Vagina (tissue), 2 donors: Measurements from ENCODE around the gene PPP4R1. TPM values are rescaled to one million over a fixed set of nuclear protein-coding genes. Genes with fewer than 3 reads are reported as not detected.

ENCODE experiments used
- DNase-seq, 2 donors: peaks; one replicate each; pipeline ENCODE4 v3.0.0-alpha.2; 2017; ENCODE audit errors: extremely low spot score in 2 of 2
- H3K27ac ChIP-seq: fragments of 200-600 bp; sonication (generic); one replicate; pipeline ENCODE4 v1.5.1; 2019
- H3K27me3 ChIP-seq: fragments of 200-600 bp; sonication (generic); one replicate; pipeline ENCODE4 v1.5.1; 2019
- H3K36me3 ChIP-seq, 2 donors: fragments of 200-600 bp; sonication (generic); one replicate each; pipeline ENCODE4 v1.5.1; 2017 to 2019
- H3K4me1 ChIP-seq: fragments of 200-600 bp; sonication (generic); one replicate; pipeline ENCODE4 v1.5.1; 2019
- H3K4me3 ChIP-seq, 2 donors: fragments of 200-600 bp; sonication (generic); 1 replicate in 1 of 2; 2 replicates in 1 of 2; pipeline ENCODE4 v1.5.1; 2016 to 2019
- H3K9me3 ChIP-seq: fragments of 200-600 bp; sonication (generic); one replicate; pipeline ENCODE4 v1.5.1; 2019
- POLR2A ChIP-seq, 2 donors: fragments of 450-650 bp; IDR thresholded peaks; one replicate each; pipeline ENCODE4 v1.6.1; 2017; ENCODE audit warnings: antibody characterized with exemption in 2 of 2, mild to moderate bottlenecking in 2 of 2, moderate library complexity in 2 of 2
- POLR2AphosphoS5 ChIP-seq, 2 donors: sonication (generic); formaldehyde crosslinking; IDR thresholded peaks; one replicate each; pipeline ENCODE4 v1.9.0; 2017; ENCODE audit warnings: antibody characterized with exemption in 2 of 2, mild to moderate bottlenecking in 2 of 2, low read depth in 1 of 2; ENCODE audit not compliant: insufficient read depth in 1 of 2
- intact Hi-C: fragments of 100-400 bp; cut with DNase I; formaldehyde crosslinking; loops from one replicate; pipeline ENCODE4 v1.15.1; 2023
- total RNA-seq: library from RNA; depleted of rRNA; stranded (reverse); fragments of >200 nt; gene quantifications from one replicate; pipeline ENCODE4 v1.2.3, GENCODE V29; 2016
- TF ChIP-seq, protein P1 (sequence below), 3 experiments: fragments of 450-650 bp in 2 of 3; fragments of 200-600 bp in 1 of 3; sonication (generic) in 1 of 3; IDR thresholded peaks; one replicate each; pipeline ENCODE4 v1.5.1; 2017 to 2019; ENCODE audit warnings: antibody characterized with exemption in 3 of 3, mild to moderate bottlenecking in 2 of 3, moderate library complexity in 2 of 3

PPP4R1 gene
- total RNA-seq, 1 donor from 2014 or later: 127 TPM

DNA sequence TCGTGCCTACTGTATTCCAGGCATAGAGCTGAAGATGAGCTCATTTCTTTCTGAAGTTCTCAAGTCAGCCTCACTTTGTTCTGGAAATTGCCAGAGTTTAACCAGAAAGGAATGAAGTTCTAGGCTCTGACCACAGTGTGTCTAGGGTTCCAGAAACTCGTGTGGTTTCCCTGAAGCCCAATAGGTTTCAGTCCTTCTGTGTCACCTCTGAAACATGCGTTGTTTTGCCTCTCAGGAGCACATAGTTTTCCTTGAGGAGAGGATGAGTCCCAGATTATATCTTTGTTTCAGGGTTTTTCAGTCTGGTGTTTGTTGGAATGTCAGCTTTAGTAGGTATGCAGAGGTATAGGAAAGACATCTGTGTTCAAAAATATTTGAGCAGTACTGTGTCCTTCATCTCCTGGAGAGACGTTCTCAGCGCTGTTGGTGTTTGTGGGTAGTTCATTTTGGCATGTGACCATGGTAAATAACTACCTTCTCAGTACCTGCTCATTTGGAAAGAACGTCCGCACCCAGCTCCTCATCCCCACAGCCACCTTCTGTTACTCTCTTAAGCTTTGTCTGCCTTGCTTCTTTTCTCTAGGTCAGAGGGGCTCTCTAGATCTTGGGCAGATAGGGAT, 82.5 kb downstream of the PPP4R1 start:
- TF ChIP-seq POLR2A (IDR thresholded peaks at IDR 0.05): no peak
- TF ChIP-seq POLR2AphosphoS5 (IDR thresholded peaks at IDR 0.05; ENCODE audit: insufficient read depth in 1 of 2, low read depth in 1 of 2): no peak
- TF ChIP-seq, protein P1, sequence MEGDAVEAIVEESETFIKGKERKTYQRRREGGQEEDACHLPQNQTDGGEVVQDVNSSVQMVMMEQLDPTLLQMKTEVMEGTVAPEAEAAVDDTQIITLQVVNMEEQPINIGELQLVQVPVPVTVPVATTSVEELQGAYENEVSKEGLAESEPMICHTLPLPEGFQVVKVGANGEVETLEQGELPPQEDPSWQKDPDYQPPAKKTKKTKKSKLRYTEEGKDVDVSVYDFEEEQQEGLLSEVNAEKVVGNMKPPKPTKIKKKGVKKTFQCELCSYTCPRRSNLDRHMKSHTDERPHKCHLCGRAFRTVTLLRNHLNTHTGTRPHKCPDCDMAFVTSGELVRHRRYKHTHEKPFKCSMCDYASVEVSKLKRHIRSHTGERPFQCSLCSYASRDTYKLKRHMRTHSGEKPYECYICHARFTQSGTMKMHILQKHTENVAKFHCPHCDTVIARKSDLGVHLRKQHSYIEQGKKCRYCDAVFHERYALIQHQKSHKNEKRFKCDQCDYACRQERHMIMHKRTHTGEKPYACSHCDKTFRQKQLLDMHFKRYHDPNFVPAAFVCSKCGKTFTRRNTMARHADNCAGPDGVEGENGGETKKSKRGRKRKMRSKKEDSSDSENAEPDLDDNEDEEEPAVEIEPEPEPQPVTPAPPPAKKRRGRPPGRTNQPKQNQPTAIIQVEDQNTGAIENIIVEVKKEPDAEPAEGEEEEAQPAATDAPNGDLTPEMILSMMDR (IDR thresholded peaks at IDR 0.05): no peak
- no peak for DNase-seq
- Histone ChIP-seq H3K9me3 (no peaks in the 10 kb centered on the region), H3K27me3 (no peaks in the 10 kb centered on the region), H3K36me3 (peaks cover 0 to 66% of the 10 kb centered on the region in 2 donors), H3K4me1 (no peaks in the 10 kb centered on the region), H3K27ac (no peak overlapping the region), H3K4me3 (no peak overlapping the region)
- intact Hi-C loops: no loop called here

DNA sequence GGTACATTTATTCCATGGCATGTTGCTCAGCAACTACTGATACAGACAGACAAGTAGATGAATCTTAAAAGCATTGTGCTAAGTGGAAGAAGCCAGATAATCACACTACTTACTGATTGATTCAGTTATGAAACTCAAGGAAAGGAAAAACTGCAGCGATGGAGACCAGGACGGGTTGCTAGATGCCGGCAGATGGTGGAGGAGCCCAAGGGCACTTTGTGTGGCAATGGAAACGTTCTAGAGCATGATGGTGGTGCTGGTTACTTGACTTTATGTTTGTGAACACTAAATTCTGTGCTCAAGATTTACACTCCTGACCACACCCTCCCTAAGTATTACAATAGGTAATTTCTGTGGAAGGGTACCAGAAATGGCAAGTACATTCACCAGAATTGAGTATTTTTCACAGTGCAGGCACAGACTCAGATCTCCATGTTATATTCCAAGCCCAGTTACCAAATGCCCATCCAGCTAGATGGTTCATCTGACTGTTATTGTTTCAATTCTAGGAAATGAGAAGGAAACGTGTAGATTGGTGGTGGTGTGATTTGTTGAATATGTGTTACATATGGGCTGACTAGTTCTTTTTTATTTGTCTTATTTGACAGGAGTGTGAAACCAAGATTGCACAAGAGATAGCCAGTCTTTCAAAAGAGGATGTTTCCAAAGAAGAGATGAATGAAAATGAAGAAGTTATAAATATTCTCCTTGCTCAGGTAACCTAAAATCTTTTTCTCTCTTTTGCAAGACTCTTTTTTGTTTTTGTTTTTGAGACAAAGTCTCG, 83.9 kb downstream of the PPP4R1 start:
- Histone ChIP-seq H3K9me3 (no peaks in the 10 kb centered on the region), H3K36me3 (peaks cover 0 to 61% of the 10 kb centered on the region in 2 donors), H3K27me3 (no peaks in the 10 kb centered on the region), H3K4me3 (no peak overlapping the region), H3K27ac (no peak overlapping the region), H3K4me1 (no peaks in the 10 kb centered on the region)
- intact Hi-C loops: no loop called here
- DNase-seq: no peak
- TF ChIP-seq POLR2A (IDR thresholded peaks at IDR 0.05) (no peak), POLR2AphosphoS5 (IDR thresholded peaks at IDR 0.05; ENCODE audit: insufficient read depth in 1 of 2, low read depth in 1 of 2) (no peak)
- TF ChIP-seq, protein P1 (IDR thresholded peaks at IDR 0.05): no peak

DNA sequence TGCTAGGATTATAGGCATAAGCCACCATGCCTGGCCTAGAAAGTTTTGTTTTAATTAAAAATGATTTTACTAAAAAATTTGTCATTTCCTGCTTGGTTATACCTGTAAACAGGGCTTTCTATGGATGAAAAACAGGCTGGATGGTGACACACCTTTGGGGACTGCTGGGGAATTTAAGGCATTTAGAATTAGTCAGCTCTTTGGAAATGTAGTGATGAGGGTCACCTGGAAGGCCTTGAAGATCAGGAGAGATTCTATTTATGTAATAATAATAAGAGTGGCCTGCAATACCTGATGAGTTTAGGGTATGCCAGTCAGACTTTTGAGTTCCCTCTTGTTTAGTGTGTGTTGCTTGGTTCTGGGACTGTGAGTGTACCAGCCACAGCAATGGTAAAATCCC, 87.9 kb downstream of the PPP4R1 start:
- TF ChIP-seq, protein P1 (IDR thresholded peaks at IDR 0.05): no peak
- TF ChIP-seq POLR2AphosphoS5 (IDR thresholded peaks at IDR 0.05; ENCODE audit: insufficient read depth in 1 of 2, low read depth in 1 of 2) (no peak), POLR2A (IDR thresholded peaks at IDR 0.05) (no peak)
- H3K27ac ChIP-seq: no peak overlapping the region
- DNase-seq: no peak
- H3K9me3 ChIP-seq: no peaks in the 10 kb centered on the region
- H3K27me3 ChIP-seq: no peaks in the 10 kb centered on the region
- H3K36me3 ChIP-seq: peaks cover 0 to 60% of the 10 kb centered on the region in 2 donors
- intact Hi-C loops: no loop called here
- no peak overlapping the region for H3K4me3 ChIP-seq
- H3K4me1 ChIP-seq: no peaks in the 10 kb centered on the region

DNA sequence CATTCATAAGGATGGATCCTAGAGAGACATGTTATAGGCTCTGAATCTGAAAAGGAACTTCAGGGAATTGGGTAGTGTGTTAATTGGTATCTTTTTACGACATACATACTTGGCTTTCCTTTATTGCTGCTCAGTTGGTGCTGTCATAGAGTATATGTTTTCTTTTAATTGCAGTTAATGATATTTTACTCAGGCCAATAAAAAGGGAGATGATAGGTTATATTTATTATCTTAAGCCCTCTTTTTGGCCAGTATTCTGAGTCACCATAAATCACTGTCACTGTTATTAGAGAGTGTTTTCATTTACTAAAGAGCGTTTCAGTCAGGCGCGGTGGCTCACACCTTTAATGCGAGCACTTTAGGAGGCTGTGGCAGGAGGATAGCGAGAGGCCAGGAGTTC, 91.4 kb downstream of the PPP4R1 start:
- H3K9me3 ChIP-seq: no peaks in the 10 kb centered on the region
- intact Hi-C loops: no loop called here
- no peak overlapping the region for H3K4me3 ChIP-seq
- H3K4me1 ChIP-seq: peaks cover 4% of the 10 kb centered on the region
- no peak overlapping the region for H3K27ac ChIP-seq
- no peaks in the 10 kb centered on the region for H3K27me3 ChIP-seq
- DNase-seq: no peak
- TF ChIP-seq POLR2A (IDR thresholded peaks at IDR 0.05): no peak
- TF ChIP-seq, protein P1 (IDR thresholded peaks at IDR 0.05): no peak
- TF ChIP-seq POLR2AphosphoS5 (IDR thresholded peaks at IDR 0.05; ENCODE audit: insufficient read depth in 1 of 2, low read depth in 1 of 2): no peak
- peaks cover 0 to 35% of the 10 kb centered on the region in 2 donors for H3K36me3 ChIP-seq

DNA sequence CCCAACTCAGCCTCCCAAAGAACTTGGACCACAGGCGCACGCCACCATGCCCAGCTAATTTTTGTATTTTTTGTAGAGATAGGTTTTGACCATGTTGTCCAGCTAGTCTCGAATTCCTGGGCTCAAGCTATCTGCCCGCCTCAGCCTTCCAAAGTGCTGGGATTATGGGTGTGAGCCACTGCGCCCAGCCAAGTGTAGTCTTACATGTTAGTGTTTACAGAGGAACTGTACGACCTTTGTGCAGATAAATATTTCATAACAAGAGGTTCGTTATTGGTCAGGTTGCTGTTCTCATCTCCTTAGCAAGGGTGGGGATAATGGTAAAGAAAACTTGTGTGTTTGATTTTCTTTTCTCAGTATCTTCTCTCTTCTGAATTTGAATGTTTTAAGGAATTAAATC, 92.6 kb downstream of the PPP4R1 start:
- Histone ChIP-seq H3K27me3 (no peaks in the 10 kb centered on the region), H3K4me1 (peaks cover 4% of the 10 kb centered on the region), H3K36me3 (peaks cover 0 to 44% of the 10 kb centered on the region in 2 donors), H3K27ac (no peak overlapping the region), H3K9me3 (no peaks in the 10 kb centered on the region), H3K4me3 (no peak overlapping the region)
- TF ChIP-seq POLR2A (IDR thresholded peaks at IDR 0.05) (no peak), POLR2AphosphoS5 (IDR thresholded peaks at IDR 0.05; ENCODE audit: insufficient read depth in 1 of 2, low read depth in 1 of 2) (no peak)
- TF ChIP-seq, protein P1 (IDR thresholded peaks at IDR 0.05): no peak
- intact Hi-C loops: no loop called here
- DNase-seq: no peak
